Measurements from ENCODE around the gene SLC37A1. TPM values are rescaled to one million over a fixed set of nuclear protein-coding genes. Genes with fewer than 3 reads are reported as not detected.

The SLC37A1 gene
- total RNA-seq, result 7.7 and 16.4 TPM in 2 replicates

GRCh38 chr21:42513151-42513984 lies at the start of gene SLC37A1:
Gene SLC37A1 (plus strand): TSS chr21:42513852. CDS start chr21:42518455, 4,603 bp downstream.

GRCh38 chr21:42496120-42496838 lies 17.4 kb upstream of the SLC37A1 start, which contains the start of gene RSPH1:
Gene RSPH1 (minus strand): TSS chr21:42496224. CDS start chr21:42496186, 38 bp downstream.

Other genes starting within 250 kb of the SLC37A1 start
- 0.24 TPM in 1 of 2 replicates, not detected in the other for gene TFF3, start 198.4 kb upstream of the SLC37A1 start, total RNA-seq
- not detected in 2 replicates for gene TFF2, start 162.9 kb upstream of the SLC37A1 start, total RNA-seq
- gene TFF1, start 147.3 kb upstream of the SLC37A1 start, total RNA-seq, result not detected in 2 replicates
- not detected in 2 replicates for gene TMPRSS3, start 117.8 kb upstream of the SLC37A1 start, total RNA-seq
- gene UBASH3A, start 110.0 kb upstream of the SLC37A1 start, total RNA-seq, result not detected in 2 replicates
- gene RSPH1, start 17.6 kb upstream of the SLC37A1 start, total RNA-seq, result under 0.01 and 0.43 TPM in 2 replicates
- gene PDE9A, start 139.8 kb downstream of the SLC37A1 start, total RNA-seq, result 2.2 and 2.6 TPM in 2 replicates

Measured in tracheal epithelial cell (primary cell).